ENCODE measurements around the gene SHISA6. TPM values are rescaled to one million over a fixed set of nuclear protein-coding genes. Genes with fewer than 3 reads are reported as not detected.

The SHISA6 gene
- total RNA-seq, 1 experiment from 2014 or later = not detected

DNA sequence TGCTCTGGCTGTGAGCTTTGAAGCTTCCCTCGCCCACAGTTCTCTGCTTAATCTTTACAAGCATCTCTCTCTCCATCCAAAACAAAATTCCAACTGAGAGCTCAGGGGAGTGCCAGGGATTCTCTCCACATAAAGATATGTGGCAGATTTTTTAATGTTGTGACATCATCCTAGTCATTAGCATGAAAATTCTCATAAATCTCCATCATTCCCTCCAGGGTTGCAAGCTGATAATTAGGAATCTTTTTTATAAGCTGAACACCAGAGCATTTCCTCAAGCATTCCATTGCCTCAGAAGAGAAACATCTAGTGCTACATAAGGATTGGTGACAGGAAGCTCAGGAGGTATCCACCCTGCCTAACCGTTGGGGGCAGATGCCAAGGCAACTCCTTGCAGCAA is 274.9 kb downstream of the SHISA6 start:
- DNase-seq (ENCODE audit: low spot score) = no peak

- no peak for DNase-seq (ENCODE audit: low spot score)
These were observed 294.2 kb downstream of the SHISA6 start for GRCh38 chr17:11535231-11535630.

GRCh38 chr17:11538366-11538765 is 297.4 kb downstream of the SHISA6 start:
- no peak for DNase-seq (ENCODE audit: low spot score)

DNA sequence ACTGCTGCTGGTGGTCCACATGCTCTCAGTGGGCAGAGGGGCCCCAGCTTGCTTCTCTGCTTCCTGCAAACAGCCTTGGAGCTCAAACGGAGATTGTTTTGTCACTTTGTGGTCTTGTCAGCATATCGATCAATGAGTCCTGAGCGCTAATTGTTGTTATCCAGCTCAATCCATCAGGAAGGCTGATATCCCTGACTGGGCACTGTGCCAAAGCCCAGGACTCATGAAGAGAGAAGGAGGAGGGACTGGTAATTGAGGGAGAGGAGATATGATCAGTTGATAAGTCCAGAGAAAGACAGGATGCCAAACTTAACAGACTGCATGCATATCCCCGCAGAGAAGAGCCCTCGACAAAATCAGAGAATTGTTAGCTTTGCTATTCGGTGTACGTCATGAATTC is 298.6 kb downstream of the SHISA6 start:
- no peak for DNase-seq (ENCODE audit: low spot score)

DNA sequence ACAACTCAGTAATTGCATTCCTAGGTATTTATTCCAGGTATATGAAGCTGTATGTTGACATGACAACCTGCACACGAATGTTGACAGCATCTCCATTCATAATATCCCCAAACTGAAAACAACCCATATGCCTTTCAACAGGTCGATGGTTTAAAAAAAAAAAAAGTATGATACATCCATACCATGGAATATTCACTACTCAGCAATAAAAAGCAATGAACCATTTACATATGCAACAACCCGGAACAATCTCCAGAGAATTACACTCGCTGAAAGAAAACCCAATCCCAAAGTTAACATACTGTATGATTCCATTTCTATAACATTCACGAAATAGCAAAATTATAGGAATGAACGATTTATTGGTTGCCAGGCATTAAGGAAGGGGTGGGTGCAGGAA is 304.0 kb downstream of the SHISA6 start:
- no peak for DNase-seq (ENCODE audit: low spot score)

GRCh38 chr17:11545696-11546095 is 304.7 kb downstream of the SHISA6 start:
- no peak for DNase-seq (ENCODE audit: low spot score)

- no peak for DNase-seq (ENCODE audit: low spot score)
These were observed 306.8 kb downstream of the SHISA6 start for GRCh38 chr17:11547853-11548252.

DNA sequence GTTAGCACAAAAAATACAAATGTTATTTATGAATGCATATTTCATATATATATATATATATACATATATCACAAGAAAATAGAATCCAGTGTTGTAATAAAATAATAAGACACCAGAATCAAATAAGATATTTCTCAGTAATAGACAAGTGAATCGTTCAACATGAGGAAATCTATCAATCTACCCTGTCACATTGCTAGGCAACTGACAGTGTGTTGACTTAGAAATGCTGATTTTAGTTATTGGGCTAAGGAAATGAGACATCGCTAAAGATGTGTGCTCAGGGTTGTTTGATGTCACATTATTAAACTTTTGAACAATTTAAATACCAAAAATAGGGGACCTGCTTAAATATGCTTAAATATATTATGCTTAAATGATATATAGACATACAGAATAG is 307.4 kb downstream of the SHISA6 start:
- DNase-seq (ENCODE audit: low spot score) = no peak

- no peak for DNase-seq (ENCODE audit: low spot score)
These were observed 309.4 kb downstream of the SHISA6 start for GRCh38 chr17:11550431-11550830.

GRCh38 chr17:11551442-11551841 is 310.4 kb downstream of the SHISA6 start:
- no peak for DNase-seq (ENCODE audit: low spot score)

DNA sequence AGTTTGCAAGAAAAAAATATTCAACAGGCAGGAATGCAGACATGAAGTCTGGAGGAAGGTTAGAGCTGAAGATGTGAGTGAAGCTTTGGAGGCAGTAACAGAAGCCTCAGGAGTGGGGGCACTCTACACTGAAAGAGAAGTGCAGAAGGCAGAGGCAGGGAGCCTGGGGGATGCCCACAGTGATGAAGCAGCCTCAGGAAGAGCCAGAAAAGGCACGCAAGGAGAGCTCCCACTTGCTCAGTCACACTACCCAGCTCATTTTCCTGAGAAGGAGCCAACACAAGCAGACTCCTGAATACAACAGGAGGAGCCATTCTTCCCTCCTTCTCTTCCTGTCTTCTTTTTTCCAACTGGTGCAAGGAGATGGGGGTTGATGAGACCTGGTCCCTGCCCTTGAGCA is 312.1 kb downstream of the SHISA6 start:
- no peak for DNase-seq (ENCODE audit: low spot score)

DNA sequence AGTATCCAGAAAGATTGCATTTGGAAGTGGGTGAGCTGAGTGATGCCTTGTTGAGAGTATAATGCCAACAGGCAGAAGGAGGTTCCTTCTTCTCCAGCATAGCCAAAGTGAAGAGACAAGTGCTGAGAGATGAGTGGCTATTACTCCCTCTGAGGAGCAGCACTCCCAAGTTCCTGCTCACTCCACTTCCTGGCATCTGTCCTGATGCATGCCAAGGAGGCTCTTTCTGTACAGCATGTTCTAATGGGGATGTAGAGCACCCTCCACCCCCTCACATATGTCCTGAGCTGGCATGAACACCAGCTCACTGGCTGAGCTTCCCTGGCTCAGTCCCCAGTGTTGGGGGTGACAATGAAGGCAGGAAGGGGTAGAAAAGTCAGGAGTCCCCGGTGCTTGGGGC is 313.0 kb downstream of the SHISA6 start:
- DNase-seq (ENCODE audit: low spot score) = no peak

DNA sequence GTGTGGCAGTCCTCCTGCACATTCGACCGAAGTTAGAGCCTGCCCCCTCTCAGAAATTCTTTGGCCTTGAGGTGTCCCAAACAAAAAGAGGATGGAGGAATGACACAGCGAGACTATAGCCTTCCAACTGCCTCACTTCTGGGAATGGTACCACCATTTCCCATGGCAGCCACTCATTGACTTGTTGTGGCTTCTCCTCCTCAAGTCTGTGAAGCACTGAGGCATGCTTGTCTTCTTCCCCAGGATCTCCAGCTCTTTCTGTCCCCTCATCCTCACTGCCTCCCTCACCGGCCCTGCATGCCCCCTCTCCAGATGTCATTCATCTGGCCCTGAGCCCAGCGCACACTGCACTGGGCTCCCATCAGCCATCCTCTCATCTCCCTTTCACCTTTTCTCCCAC is 313.5 kb downstream of the SHISA6 start:
- no peak for DNase-seq (ENCODE audit: low spot score)

DNA sequence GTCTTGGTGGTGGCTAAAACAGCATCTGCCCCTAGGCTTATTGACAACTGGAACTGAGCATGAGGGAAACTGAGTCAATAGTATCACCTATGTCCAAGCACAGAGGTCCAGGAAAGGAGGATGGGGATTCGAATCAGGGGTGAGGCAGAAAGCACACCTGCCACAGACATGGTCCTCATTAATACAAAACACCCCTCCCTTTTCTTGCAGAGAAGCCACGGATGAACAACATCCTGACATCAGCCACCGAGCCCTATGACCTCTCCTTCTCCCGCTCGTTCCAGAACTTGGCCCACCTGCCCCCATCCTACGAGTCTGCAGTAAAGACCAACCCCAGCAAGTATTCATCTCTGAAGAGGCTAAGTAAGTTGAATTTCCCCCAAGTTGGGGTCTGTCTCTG is 314.5 kb downstream of the SHISA6 start:
- DNase-seq (ENCODE audit: low spot score) = no peak

DNA sequence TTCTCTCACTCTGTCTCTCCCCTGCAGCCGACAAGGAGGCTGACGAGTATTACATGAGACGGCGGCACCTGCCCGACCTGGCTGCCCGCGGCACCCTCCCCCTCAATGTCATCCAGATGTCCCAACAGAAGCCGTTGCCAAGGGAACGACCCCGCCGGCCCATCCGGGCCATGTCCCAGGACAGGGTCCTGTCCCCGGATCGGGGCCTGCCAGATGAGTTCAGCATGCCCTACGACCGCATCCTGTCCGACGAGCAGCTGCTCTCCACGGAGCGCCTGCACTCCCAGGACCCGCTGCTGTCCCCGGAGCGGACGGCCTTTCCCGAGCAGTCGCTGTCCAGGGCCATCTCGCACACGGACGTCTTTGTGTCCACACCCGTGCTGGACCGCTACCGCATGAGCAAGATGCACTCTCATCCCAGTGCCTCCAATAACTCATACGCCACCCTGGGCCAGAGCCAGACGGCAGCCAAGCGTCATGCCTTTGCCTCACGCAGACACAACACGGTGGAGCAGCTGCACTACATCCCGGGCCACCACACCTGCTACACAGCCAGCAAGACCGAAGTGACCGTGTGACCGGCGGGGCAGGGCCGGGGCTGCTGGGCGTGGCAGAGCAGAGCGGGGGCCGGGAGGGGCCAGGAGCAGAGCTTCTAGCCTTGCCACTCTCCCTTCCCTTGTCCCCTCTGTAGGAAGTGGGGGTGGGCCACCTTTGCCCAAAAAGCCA is 316.9 kb downstream of the SHISA6 start:
- DNase-seq (ENCODE audit: low spot score) = no peak

- DNase-seq (ENCODE audit: low spot score) = no peak
These were observed 317.7 kb downstream of the SHISA6 start for GRCh38 chr17:11558681-11559234.

GRCh38 chr17:11559601-11560000 is 318.6 kb downstream of the SHISA6 start:
- DNase-seq (ENCODE audit: low spot score) = no peak

DNA sequence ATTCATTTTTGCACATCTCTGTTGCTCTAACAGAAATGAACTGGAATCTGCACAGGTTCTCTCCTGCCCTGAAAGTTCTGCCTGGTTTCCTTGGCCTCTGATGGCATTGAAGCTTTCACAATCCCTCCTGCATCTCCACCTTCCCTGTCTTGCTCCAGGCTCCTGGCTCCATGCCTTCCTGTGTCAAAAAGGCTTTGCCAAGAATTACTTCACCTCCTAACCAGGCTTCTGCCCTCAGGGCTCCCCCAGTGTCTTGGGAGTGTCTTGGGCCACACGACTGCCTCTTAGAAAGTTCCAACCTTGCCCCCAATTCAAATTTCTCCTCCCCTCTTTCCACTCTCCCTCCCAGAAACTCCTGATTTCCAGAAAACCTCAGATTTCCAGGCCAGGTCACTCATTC is 320.3 kb downstream of the SHISA6 start:
- DNase-seq (ENCODE audit: low spot score) = no peak

GRCh38 chr17:11561702-11562101 is 320.7 kb downstream of the SHISA6 start:
- DNase-seq (ENCODE audit: low spot score) = no peak

DNA sequence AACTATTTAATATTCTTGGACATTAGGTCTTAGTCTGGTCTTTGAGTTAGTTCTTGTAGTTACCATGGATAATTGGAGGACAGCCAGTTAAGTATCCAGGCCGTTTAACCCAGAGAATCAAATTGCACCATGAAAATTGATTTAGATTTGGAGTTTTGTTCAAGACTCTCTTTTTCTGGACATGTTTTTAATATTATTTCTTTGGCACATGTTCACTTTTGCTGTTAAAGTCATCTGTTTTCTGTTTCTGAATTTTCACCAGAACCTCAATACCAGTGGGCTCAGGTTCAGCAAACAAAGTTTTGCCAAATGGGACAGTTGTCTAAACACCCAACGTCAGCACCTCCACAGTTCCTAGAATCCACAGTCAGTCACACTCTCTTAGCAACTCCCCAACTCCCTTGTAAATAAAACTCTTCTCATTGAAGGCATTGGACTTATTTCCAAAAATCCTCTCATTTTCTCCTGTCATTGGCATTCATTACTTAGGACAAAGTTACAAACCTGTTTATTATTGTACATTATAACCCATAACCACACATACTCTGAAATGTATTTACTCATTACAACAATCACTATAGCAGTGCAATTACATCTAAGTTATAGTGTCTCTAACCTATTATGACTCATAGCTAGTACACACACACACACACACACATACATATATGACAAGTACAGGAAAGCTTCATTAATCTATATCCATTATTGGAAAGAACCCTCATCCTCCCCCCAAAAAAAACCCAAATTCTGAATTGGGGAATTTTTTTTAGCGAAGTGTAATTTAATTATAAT is 323.8 kb downstream of the SHISA6 start:
- DNase-seq (ENCODE audit: low spot score) = no peak

DNA sequence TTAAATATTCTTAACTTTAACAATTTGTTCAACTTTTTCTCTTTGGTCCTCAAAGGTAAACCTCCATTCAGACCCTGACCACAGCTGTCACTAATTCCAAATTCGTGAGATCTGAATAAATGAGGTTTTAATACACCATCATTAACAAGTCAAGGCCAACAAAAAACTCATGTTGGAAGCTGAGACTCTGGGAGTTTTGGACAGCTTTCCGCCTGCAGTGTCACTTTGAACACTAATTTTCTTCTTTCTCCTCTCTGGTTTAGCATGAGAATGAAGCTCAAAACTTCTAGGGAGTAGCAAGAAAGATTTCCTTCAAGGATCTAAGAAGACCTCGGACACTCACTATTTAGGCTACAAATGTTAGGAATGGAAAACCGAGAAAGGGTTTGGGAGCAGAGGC is 324.6 kb downstream of the SHISA6 start:
- no peak for DNase-seq (ENCODE audit: low spot score)

GRCh38 chr17:11578998-11579397 is 338.0 kb downstream of the SHISA6 start:
- DNase-seq (ENCODE audit: low spot score) = no peak

DNA sequence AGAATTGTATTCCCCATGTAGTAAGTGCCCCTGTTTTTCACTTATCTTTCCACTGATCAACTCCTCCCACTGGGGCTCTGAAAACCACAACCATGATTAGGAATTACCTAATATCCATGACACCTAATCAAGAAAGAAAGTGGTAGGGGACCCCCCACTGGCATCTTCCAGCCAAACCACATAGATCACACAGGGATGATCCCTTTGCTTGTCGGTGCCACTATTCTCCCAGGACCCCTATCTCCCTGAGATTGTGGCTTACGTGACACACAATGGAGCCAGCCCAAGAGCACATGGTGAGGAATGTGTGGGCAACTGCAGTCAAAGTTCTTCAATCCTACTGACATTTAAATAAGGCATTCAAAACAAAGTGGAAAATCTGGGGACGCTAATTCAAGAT is 339.7 kb downstream of the SHISA6 start:
- no peak for DNase-seq (ENCODE audit: low spot score)

Measured in A172 (cell line).